Measurements from ENCODE around the gene RNU1-4. TPM values are rescaled to one million over a fixed set of nuclear protein-coding genes. Genes with fewer than 3 reads are reported as not detected.
"Not testable (repeated sequence)": the region's sequence is repeated elsewhere in the genome, so short reads cannot be mapped to it uniquely, and the experiment has no call there.

The RNU1-4 gene
- total and polyA plus RNA-seq, 12 donors = under 0.01 to 5,330 (median 1,268) TPM; not detected in 4

GRCh38 chr1:16774773-16775172 is 34.5 kb downstream of the RNU1-4 start:
- intact Hi-C loops (cut with DNase I); H3K27me3 ChIP-seq; H3K4me1 ChIP-seq (replicated peaks in 1 of 2); H3K9me3 ChIP-seq (replicated peaks in 1 of 3); H3K4me3 ChIP-seq; H3K36me3 ChIP-seq (replicated peaks in 1 of 2); DNase-seq; H3K27ac ChIP-seq: not testable (repeated sequence)
- 77 to 84% (median 83%) methylated on average over 7 to 8 of the region's 14 CpGs; no CpG with 5 or more reads in 1 of the 4 donors for WGBS, 4 donors

- H3K4me3 ChIP-seq; H3K27ac ChIP-seq; intact Hi-C loops (cut with DNase I); DNase-seq; H3K9me3 ChIP-seq (replicated peaks in 1 of 3); H3K4me1 ChIP-seq (replicated peaks in 1 of 2); H3K27me3 ChIP-seq; H3K36me3 ChIP-seq (replicated peaks in 1 of 2): not testable (repeated sequence)
- 84 to 89% (median 87%) methylated on average over 6 to 7 of the region's 8 CpGs for WGBS, 4 donors
These were observed 35.0 kb downstream of the RNU1-4 start for GRCh38 chr1:16775290-16775689.

- H3K9me3 ChIP-seq (replicated peaks in 1 of 3); intact Hi-C loops (cut with DNase I); H3K27ac ChIP-seq; H3K4me3 ChIP-seq; H3K27me3 ChIP-seq; H3K36me3 ChIP-seq (replicated peaks in 1 of 2); H3K4me1 ChIP-seq (replicated peaks in 1 of 2); DNase-seq: not testable (repeated sequence)
- 75 to 85% (median 82%) methylated on average over 3 to 4 of the region's 8 CpGs for WGBS, 4 donors
These were observed 35.9 kb downstream of the RNU1-4 start for GRCh38 chr1:16776248-16776647.

DNA sequence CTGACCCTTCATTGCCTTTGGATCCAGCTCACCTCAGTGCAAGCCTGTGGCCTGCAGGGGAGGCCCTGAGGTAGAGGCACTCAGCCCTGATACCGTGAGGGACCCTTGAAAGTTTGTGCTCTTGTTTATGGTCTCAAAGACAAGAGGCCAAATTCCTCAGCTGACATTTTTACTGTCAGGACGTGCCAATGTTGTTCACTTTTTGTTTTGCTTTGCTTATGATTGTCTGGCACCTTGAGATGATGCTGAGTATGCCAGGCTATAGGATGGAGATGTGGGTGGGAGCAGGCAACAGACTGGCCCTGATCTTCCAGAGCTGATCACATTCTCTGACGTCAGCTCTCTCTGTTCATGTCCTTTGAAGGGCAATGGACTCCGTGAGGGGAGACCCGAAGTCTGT is 36.5 kb downstream of the RNU1-4 start:
- H3K4me1 ChIP-seq (replicated peaks in 1 of 2); H3K36me3 ChIP-seq (replicated peaks in 1 of 2); H3K4me3 ChIP-seq; DNase-seq; intact Hi-C loops (cut with DNase I); H3K9me3 ChIP-seq (replicated peaks in 1 of 3); H3K27me3 ChIP-seq; H3K27ac ChIP-seq: not testable (repeated sequence)
- WGBS, 4 donors = 75 to 88% (median 82%) methylated on average over 5 of the region's 5 CpGs

GRCh38 chr1:16777821-16778220 is 37.5 kb downstream of the RNU1-4 start:
- H3K4me3 ChIP-seq; H3K36me3 ChIP-seq (replicated peaks in 1 of 2); H3K4me1 ChIP-seq (replicated peaks in 1 of 2); DNase-seq; H3K9me3 ChIP-seq (replicated peaks in 1 of 3); H3K27me3 ChIP-seq; H3K27ac ChIP-seq; intact Hi-C loops (cut with DNase I): not testable (repeated sequence)
- WGBS, 4 donors = 80 to 97% (median 88%) methylated on average over 4 of the region's 4 CpGs

DNA sequence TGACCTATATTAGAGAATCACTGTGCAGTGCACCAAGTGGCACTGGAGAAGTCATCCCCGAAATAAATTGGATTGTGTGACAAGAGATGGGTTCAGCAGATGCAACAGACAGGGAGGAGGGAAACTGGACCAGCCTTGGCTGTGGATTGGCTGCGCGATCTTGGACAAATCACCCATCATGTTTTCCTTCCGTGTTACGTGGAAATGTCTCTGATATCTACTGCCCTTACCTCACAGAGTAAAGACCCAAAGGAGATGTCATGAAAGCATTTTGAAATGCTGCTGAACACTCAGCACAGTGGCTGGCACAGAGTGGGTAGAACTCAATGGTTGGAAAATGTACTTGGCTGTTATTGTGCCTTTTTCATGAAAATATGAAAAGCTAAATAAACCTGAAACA is 39.2 kb downstream of the RNU1-4 start:
- 77 to 82% (median 82%) methylated on average over 5 of the region's 5 CpGs for WGBS, 4 donors
- H3K36me3 ChIP-seq (replicated peaks in 1 of 2); intact Hi-C loops (cut with DNase I): not testable (repeated sequence)

GRCh38 chr1:16781033-16781432 is 40.7 kb downstream of the RNU1-4 start:
- intact Hi-C loops (cut with DNase I); H3K4me1 ChIP-seq (replicated peaks in 1 of 2); H3K4me3 ChIP-seq; H3K9me3 ChIP-seq (replicated peaks in 1 of 3); H3K36me3 ChIP-seq (replicated peaks in 1 of 2); H3K27me3 ChIP-seq; H3K27ac ChIP-seq; DNase-seq: not testable (repeated sequence)
- WGBS, 4 donors = no CpG with 5 or more reads among the region's 2 CpGs

More for the DNA sequence above, 39.2 kb downstream of the RNU1-4 start:
- H3K4me3 ChIP-seq; DNase-seq; H3K9me3 ChIP-seq (replicated peaks in 1 of 3); H3K4me1 ChIP-seq (replicated peaks in 1 of 2); H3K27ac ChIP-seq; H3K27me3 ChIP-seq: not testable (repeated sequence)

DNA sequence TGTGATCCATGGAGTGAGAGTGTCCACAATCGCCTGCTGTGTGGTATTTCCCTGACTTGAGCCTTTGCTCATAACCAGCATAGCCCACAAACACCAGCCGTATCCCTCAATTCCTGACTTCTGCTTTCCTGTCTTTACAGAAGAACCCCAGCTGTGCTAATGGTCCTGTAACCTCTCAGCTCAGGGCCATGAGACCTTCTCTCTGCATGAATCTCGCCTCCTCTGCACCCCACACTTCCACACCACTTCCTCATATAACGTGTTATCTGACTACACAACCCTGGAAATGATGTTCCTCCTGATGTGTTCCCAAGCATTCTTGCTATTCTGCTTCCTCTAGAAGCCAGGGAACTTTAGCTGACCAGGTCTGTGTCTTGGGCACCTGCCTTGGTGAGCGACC is 41.3 kb downstream of the RNU1-4 start:
- H3K4me1 ChIP-seq (replicated peaks in 1 of 2); intact Hi-C loops (cut with DNase I); H3K27ac ChIP-seq; DNase-seq; H3K36me3 ChIP-seq (replicated peaks in 1 of 2); H3K27me3 ChIP-seq; H3K4me3 ChIP-seq; H3K9me3 ChIP-seq (replicated peaks in 1 of 3): not testable (repeated sequence)
- 69 to 83% (median 76%) methylated on average over 3 to 4 of the region's 5 CpGs for WGBS, 4 donors

- DNase-seq; H3K36me3 ChIP-seq (replicated peaks in 1 of 2); H3K27ac ChIP-seq; H3K9me3 ChIP-seq (replicated peaks in 1 of 3); intact Hi-C loops (cut with DNase I); H3K27me3 ChIP-seq; H3K4me1 ChIP-seq (replicated peaks in 1 of 2); H3K4me3 ChIP-seq: not testable (repeated sequence)
- no CpG with 5 or more reads among the region's 2 CpGs for WGBS, 4 donors
These were observed 44.6 kb downstream of the RNU1-4 start for GRCh38 chr1:16784955-16785354.

GRCh38 chr1:16786362-16786761 is 46.0 kb downstream of the RNU1-4 start:
- H3K27ac ChIP-seq; intact Hi-C loops (cut with DNase I); H3K4me1 ChIP-seq (replicated peaks in 1 of 2); H3K36me3 ChIP-seq (replicated peaks in 1 of 2); DNase-seq; H3K9me3 ChIP-seq (replicated peaks in 1 of 3); H3K27me3 ChIP-seq; H3K4me3 ChIP-seq: not testable (repeated sequence)
- WGBS, 4 donors = 33 to 43% (median 36%) methylated on average over 4 of the region's 4 CpGs

- H3K4me1 ChIP-seq (replicated peaks in 1 of 2); H3K9me3 ChIP-seq (replicated peaks in 1 of 3); H3K27me3 ChIP-seq; H3K4me3 ChIP-seq; H3K36me3 ChIP-seq (replicated peaks in 1 of 2); DNase-seq; H3K27ac ChIP-seq; intact Hi-C loops (cut with DNase I): not testable (repeated sequence)
- 44 to 61% (median 51%) methylated on average over 1 to 3 of the region's 3 CpGs for WGBS, 4 donors
These were observed 46.9 kb downstream of the RNU1-4 start for GRCh38 chr1:16787175-16787574.

DNA sequence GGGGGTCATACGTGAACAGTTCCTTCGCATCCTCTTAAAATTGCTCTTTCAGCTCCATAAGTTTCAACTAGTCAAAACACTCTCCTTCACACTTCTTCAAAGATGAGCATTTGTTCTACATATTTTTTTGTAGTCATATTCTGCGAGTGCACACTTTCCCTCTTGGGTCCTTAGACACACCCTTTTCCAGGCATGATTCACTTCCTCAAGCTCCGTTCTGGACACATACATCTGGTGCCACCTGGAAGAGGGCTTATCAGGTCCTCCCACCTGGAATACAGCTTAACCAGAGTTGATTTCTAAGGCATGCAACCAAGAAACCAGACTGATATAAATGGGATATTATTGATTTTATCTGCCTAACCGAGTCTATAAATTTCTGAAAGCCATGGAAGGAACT is 47.4 kb downstream of the RNU1-4 start:
- H3K4me3 ChIP-seq; H3K36me3 ChIP-seq (replicated peaks in 1 of 2); H3K9me3 ChIP-seq (replicated peaks in 1 of 3); H3K27ac ChIP-seq; DNase-seq; H3K4me1 ChIP-seq (replicated peaks in 1 of 2); H3K27me3 ChIP-seq; intact Hi-C loops (cut with DNase I): not testable (repeated sequence)
- 49 to 60% (median 57%) methylated on average over 3 of the region's 5 CpGs for WGBS, 4 donors
